Measurements from ENCODE around the gene GRK7.

GRK7 gene, protein sequence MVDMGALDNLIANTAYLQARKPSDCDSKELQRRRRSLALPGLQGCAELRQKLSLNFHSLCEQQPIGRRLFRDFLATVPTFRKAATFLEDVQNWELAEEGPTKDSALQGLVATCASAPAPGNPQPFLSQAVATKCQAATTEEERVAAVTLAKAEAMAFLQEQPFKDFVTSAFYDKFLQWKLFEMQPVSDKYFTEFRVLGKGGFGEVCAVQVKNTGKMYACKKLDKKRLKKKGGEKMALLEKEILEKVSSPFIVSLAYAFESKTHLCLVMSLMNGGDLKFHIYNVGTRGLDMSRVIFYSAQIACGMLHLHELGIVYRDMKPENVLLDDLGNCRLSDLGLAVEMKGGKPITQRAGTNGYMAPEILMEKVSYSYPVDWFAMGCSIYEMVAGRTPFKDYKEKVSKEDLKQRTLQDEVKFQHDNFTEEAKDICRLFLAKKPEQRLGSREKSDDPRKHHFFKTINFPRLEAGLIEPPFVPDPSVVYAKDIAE (N-terminal part only)

DNA sequence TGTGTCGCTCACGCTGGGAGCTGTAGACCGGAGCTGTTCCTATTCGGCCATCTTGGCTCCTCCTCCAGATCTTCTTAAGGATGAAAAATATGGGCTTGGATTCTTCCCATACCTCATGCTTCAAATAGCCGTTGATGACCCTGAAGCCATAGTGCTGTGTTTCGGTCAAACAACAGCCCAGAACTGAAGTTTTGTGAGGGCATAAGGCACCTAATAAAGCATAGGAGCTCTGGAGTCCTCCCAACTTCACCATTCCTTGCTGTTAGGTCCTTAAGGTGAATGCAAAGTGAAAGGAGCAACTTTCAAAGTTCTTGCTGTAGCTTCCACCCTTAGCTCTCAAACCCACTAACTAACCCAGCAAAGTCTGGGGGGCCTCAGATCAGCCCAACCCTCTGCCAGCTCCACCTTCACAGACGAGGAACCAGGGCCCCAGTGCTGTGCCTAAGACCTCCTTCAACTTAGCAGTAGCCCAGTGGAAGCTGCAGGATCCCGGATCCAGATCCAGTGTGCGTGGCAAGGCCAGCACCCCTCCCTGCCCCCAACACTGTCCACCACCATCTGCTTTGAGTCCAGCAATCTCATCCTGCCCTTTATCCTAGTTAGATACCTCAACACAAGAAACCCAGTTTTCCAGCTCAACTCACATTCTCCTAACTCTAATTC is at the start of gene GRK7:
Gene GRK7 (plus strand): TSS at position 321 of the 663 bp plus-strand sequence. CDS start 14,877 bp downstream, outside the sequence.
- Histone ChIP-seq H3K9ac (ENCODE audit: low read depth in 1 of 2, low read length in 2 of 2) (no peak within 1 kb of the TSS), H3K9me3 (ENCODE audit: control insufficient read depth in 2 of 2, low read length in 2 of 2) (no peaks in the 10 kb centered on the region), H3K27me3 (ENCODE audit: control insufficient read depth in 2 of 2, insufficient read depth in 2 of 2, low read length in 2 of 2) (no peaks in the 10 kb centered on the region), H3K36me3 (ENCODE audit: control insufficient read depth in 2 of 2, insufficient read depth in 2 of 2, low read length in 2 of 2) (no peaks in the 10 kb centered on the region), H3K4me3 (ENCODE audit: low read length in 2 of 2) (peak within 1 kb of the TSS in 1 of 2 donors; percentile 57), H3K27ac (ENCODE audit: low read depth in 2 of 2, low read length in 2 of 2) (peak within 1 kb of the TSS; percentile 1 to 43), H3K4me1 (ENCODE audit: control insufficient read depth in 2 of 2, insufficient read depth in 2 of 2, low read length in 2 of 2) (no peaks in the 10 kb centered on the region)

DNA sequence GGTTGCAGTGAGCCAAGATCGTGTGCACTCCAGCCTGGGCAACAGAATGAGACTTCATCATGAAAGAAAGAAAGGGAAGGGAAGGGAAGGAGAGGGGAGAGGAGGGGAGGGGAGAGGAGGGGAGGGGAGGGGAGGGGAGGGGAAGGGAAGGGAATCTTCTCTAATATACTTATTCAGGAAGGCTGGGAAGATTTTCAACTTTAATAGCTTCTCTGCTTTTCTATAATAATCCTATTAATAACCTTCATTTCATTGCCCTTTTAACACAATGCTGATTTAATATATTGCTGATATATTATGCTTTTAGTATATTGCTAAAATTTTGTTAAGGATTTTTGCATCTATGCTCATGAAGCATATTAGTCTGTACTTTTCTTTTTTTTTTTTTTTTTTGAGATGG is 48.5 kb upstream of the GRK7 start:
- Histone ChIP-seq H3K9ac (ENCODE audit: low read depth in 1 of 2, low read length in 2 of 2) (no peak overlapping the region), H3K4me1 (ENCODE audit: control insufficient read depth in 2 of 2, insufficient read depth in 2 of 2, low read length in 2 of 2) (no peaks in the 10 kb centered on the region), H3K36me3 (ENCODE audit: control insufficient read depth in 2 of 2, insufficient read depth in 2 of 2, low read length in 2 of 2) (no peaks in the 10 kb centered on the region), H3K9me3 (ENCODE audit: control insufficient read depth in 2 of 2, low read length in 2 of 2) (no peaks in the 10 kb centered on the region), H3K27ac (ENCODE audit: low read depth in 2 of 2, low read length in 2 of 2) (no peak overlapping the region), H3K27me3 (ENCODE audit: control insufficient read depth in 2 of 2, insufficient read depth in 2 of 2, low read length in 2 of 2) (no peaks in the 10 kb centered on the region), H3K4me3 (ENCODE audit: low read length in 2 of 2) (no peak overlapping the region)

DNA sequence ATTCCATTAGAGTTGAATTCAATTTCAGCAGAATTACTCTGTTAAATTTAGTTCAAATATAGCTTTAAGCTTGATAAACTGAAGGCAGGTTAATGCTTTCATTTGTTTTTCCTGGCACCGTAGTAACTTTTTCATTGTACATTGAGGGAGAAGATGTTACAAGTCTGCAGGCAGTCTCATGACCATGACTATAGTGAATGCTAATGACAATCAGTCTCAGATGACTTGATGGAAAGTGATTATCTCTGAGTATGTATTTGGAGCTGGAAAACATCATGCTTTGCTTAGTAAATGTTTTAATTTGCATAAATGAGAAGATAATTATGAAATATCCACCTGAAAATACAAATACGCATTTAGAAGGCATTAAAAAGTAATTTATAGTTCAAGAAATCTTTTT is 41.1 kb upstream of the GRK7 start:
- Histone ChIP-seq H3K4me1 (ENCODE audit: control insufficient read depth in 2 of 2, insufficient read depth in 2 of 2, low read length in 2 of 2) (no peaks in the 10 kb centered on the region), H3K27ac (ENCODE audit: low read depth in 2 of 2, low read length in 2 of 2) (no peak overlapping the region), H3K4me3 (ENCODE audit: low read length in 2 of 2) (no peak overlapping the region), H3K27me3 (ENCODE audit: control insufficient read depth in 2 of 2, insufficient read depth in 2 of 2, low read length in 2 of 2) (no peaks in the 10 kb centered on the region), H3K9me3 (ENCODE audit: control insufficient read depth in 2 of 2, low read length in 2 of 2) (no peaks in the 10 kb centered on the region), H3K9ac (ENCODE audit: low read depth in 1 of 2, low read length in 2 of 2) (no peak overlapping the region), H3K36me3 (ENCODE audit: control insufficient read depth in 2 of 2, insufficient read depth in 2 of 2, low read length in 2 of 2) (no peaks in the 10 kb centered on the region)

DNA sequence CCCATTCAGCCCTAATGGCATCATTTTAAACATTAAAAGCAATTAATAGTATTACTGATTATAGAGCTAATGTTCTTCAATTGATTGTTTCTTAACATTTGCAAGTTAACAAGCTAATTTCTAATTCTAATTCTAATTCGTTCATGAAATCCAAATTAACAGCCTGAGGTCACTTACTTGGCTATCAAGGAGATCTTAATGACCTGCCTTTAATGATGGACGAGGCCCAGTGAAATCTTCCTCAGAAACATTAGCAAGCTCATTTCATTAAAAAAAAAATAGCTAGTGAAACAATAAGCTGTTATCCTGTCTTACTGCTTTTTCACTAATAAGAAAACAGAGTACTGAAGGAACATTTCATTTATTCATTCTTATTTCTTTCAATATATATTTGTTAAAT is 40.6 kb upstream of the GRK7 start:
- H3K4me1 ChIP-seq (ENCODE audit: control insufficient read depth in 2 of 2, insufficient read depth in 2 of 2, low read length in 2 of 2) = no peaks in the 10 kb centered on the region
- H3K27me3 ChIP-seq (ENCODE audit: control insufficient read depth in 2 of 2, insufficient read depth in 2 of 2, low read length in 2 of 2) = no peaks in the 10 kb centered on the region
- no peak overlapping the region for H3K27ac ChIP-seq (ENCODE audit: low read depth in 2 of 2, low read length in 2 of 2)
- H3K9ac ChIP-seq (ENCODE audit: low read depth in 1 of 2, low read length in 2 of 2) = no peak overlapping the region
- H3K4me3 ChIP-seq (ENCODE audit: low read length in 2 of 2) = no peak overlapping the region
- H3K9me3 ChIP-seq (ENCODE audit: control insufficient read depth in 2 of 2, low read length in 2 of 2) = no peaks in the 10 kb centered on the region
- H3K36me3 ChIP-seq (ENCODE audit: control insufficient read depth in 2 of 2, insufficient read depth in 2 of 2, low read length in 2 of 2) = no peaks in the 10 kb centered on the region

DNA sequence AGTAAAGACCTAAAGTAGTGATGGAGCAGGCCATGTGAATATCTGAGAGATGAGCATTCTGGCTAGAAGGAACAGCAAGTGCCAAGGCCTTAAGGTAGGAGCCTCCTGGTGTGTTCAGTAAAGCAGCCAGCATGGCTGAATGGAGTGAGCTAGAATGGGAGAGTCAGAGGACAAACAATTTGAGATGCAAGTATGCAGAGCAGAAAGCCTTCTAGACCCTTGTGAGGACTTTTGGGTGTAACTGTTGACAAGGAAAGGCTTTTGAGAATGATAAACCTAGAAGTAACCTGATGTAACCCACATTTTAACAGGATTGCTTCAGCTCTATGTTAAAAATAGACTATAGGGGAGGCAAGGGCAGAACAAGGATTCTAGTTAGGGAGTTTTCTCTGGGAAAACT is 40.0 kb upstream of the GRK7 start:
- Histone ChIP-seq H3K27me3 (ENCODE audit: control insufficient read depth in 2 of 2, insufficient read depth in 2 of 2, low read length in 2 of 2) (no peaks in the 10 kb centered on the region), H3K4me1 (ENCODE audit: control insufficient read depth in 2 of 2, insufficient read depth in 2 of 2, low read length in 2 of 2) (no peaks in the 10 kb centered on the region), H3K27ac (ENCODE audit: low read depth in 2 of 2, low read length in 2 of 2) (no peak overlapping the region), H3K9ac (ENCODE audit: low read depth in 1 of 2, low read length in 2 of 2) (no peak overlapping the region), H3K36me3 (ENCODE audit: control insufficient read depth in 2 of 2, insufficient read depth in 2 of 2, low read length in 2 of 2) (no peaks in the 10 kb centered on the region), H3K4me3 (ENCODE audit: low read length in 2 of 2) (no peak overlapping the region), H3K9me3 (ENCODE audit: control insufficient read depth in 2 of 2, low read length in 2 of 2) (no peaks in the 10 kb centered on the region)

DNA sequence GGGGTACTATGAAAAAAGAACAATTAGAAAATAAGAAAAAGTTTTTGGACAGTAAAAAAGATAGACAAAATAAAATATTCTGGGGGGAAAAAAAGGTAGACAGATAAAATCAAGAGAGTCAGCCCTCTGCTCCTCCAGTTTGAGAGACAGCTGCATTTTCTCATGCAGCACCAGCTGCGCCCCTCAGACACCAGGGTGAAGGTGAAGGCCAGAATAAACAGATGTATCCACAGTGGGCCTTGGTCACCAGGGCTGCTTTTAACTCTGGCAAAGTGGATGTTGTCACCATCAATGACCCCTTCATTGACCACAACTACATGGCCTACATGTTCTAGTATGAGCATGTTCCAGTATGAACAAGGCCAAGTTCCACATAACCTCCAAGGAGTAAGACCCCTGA is 39.0 kb upstream of the GRK7 start:
- H3K9ac ChIP-seq (ENCODE audit: low read depth in 1 of 2, low read length in 2 of 2) = no peak overlapping the region
- H3K9me3 ChIP-seq (ENCODE audit: control insufficient read depth in 2 of 2, low read length in 2 of 2) = no peaks in the 10 kb centered on the region
- H3K27me3 ChIP-seq (ENCODE audit: control insufficient read depth in 2 of 2, insufficient read depth in 2 of 2, low read length in 2 of 2) = no peaks in the 10 kb centered on the region
- H3K36me3 ChIP-seq (ENCODE audit: control insufficient read depth in 2 of 2, insufficient read depth in 2 of 2, low read length in 2 of 2) = no peaks in the 10 kb centered on the region
- H3K4me1 ChIP-seq (ENCODE audit: control insufficient read depth in 2 of 2, insufficient read depth in 2 of 2, low read length in 2 of 2) = no peaks in the 10 kb centered on the region
- H3K4me3 ChIP-seq (ENCODE audit: low read length in 2 of 2) = no peak overlapping the region
- no peak overlapping the region for H3K27ac ChIP-seq (ENCODE audit: low read depth in 2 of 2, low read length in 2 of 2)

DNA sequence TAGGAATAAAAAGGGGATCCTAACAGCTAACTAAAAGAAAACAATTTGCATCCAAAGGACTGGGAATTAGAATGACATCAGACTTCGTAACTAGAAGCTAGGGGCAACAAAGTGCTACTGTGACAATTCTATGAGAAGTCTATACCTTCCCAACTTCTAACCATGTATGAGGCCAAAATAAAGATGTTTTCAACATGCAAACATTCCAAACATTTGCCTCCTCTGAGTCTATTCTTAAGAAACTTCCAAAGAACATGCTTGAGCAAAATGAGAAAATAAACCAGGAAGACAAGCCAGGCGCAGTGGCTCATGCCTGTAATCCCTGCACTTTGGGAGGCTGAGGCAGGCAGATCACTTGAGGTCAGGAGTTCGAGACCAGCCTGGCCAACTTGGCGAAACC is 38.2 kb upstream of the GRK7 start:
- Histone ChIP-seq H3K9me3 (ENCODE audit: control insufficient read depth in 2 of 2, low read length in 2 of 2) (no peaks in the 10 kb centered on the region), H3K4me1 (ENCODE audit: control insufficient read depth in 2 of 2, insufficient read depth in 2 of 2, low read length in 2 of 2) (no peaks in the 10 kb centered on the region), H3K27ac (ENCODE audit: low read depth in 2 of 2, low read length in 2 of 2) (no peak overlapping the region), H3K4me3 (ENCODE audit: low read length in 2 of 2) (no peak overlapping the region), H3K27me3 (ENCODE audit: control insufficient read depth in 2 of 2, insufficient read depth in 2 of 2, low read length in 2 of 2) (no peaks in the 10 kb centered on the region), H3K36me3 (ENCODE audit: control insufficient read depth in 2 of 2, insufficient read depth in 2 of 2, low read length in 2 of 2) (no peaks in the 10 kb centered on the region), H3K9ac (ENCODE audit: low read depth in 1 of 2, low read length in 2 of 2) (no peak overlapping the region)

DNA sequence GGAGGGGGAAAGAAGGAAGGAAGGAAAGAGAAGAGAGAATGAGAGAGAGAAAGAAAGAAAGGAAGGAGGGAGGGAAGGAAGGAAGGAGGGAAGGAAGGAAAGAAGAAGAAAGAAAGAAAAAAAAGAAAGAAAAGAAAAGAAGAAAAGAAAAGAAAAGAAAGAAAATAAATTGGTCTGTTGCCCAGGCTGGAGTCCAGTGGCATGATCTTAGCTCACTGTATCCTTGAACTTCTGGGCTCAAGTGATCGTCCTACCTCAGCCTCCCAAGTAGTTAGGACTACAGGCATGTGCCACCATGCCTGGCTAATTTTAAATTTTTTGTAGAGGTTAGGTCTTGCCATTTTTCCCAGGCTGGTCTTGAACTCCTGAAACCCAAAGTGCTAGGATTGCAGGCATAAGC is 36.7 kb upstream of the GRK7 start:
- no peaks in the 10 kb centered on the region for H3K27me3 ChIP-seq (ENCODE audit: control insufficient read depth in 2 of 2, insufficient read depth in 2 of 2, low read length in 2 of 2)
- no peaks in the 10 kb centered on the region for H3K36me3 ChIP-seq (ENCODE audit: control insufficient read depth in 2 of 2, insufficient read depth in 2 of 2, low read length in 2 of 2)
- no peak overlapping the region for H3K9ac ChIP-seq (ENCODE audit: low read depth in 1 of 2, low read length in 2 of 2)
- no peak overlapping the region for H3K4me3 ChIP-seq (ENCODE audit: low read length in 2 of 2)
- H3K27ac ChIP-seq (ENCODE audit: low read depth in 2 of 2, low read length in 2 of 2) = no peak overlapping the region
- H3K4me1 ChIP-seq (ENCODE audit: control insufficient read depth in 2 of 2, insufficient read depth in 2 of 2, low read length in 2 of 2) = no peaks in the 10 kb centered on the region
- no peaks in the 10 kb centered on the region for H3K9me3 ChIP-seq (ENCODE audit: control insufficient read depth in 2 of 2, low read length in 2 of 2)

DNA sequence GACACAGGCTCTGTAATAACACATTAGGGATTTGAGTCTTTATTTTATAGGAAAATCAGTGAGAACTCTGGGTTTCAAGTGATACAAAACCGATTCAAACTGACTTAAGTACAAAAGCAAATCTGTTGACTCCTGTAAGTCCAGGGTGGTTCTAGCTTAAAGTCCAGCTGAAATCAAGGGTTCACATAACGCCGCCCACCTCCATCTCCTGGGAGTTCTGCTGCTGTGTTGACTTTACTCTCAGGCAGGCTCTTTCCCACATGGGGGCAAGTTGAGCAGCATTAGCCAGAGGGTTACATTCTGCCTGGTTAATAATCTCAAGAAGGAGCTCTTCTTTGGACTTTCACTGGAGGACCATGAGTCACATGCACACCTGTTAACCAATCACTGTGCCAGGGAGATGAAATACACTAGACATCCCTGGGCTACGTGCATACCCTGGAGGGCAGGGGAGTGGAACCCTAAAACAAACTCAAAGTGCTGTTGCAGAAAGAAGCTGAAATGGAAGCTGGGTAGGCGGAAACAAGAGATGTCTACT is 34.8 kb upstream of the GRK7 start:
- Histone ChIP-seq H3K36me3 (ENCODE audit: control insufficient read depth in 2 of 2, insufficient read depth in 2 of 2, low read length in 2 of 2) (no peaks in the 10 kb centered on the region), H3K4me3 (ENCODE audit: low read length in 2 of 2) (no peak overlapping the region), H3K27me3 (ENCODE audit: control insufficient read depth in 2 of 2, insufficient read depth in 2 of 2, low read length in 2 of 2) (no peaks in the 10 kb centered on the region), H3K9ac (ENCODE audit: low read depth in 1 of 2, low read length in 2 of 2) (no peak overlapping the region), H3K27ac (ENCODE audit: low read depth in 2 of 2, low read length in 2 of 2) (no peak overlapping the region), H3K9me3 (ENCODE audit: control insufficient read depth in 2 of 2, low read length in 2 of 2) (no peaks in the 10 kb centered on the region), H3K4me1 (ENCODE audit: control insufficient read depth in 2 of 2, insufficient read depth in 2 of 2, low read length in 2 of 2) (no peaks in the 10 kb centered on the region)

DNA sequence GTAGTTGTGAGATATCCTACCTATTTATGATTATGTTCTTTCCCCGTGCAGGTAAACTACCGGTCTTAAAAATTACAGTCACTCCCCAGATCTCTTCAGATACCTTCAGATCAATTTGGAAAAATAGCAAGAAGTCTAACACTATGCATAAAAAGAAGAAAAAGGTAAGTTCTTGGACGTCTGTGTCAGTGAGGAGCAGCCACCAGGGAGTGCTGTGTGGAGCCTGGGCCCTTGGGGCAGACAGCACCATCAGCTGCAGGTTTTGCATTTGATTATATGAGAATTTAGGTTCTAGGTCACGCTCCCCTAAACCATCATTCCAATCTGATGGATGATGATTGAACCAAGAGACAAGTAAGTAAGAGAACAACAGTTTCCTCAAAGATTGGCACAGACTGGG is 34.0 kb upstream of the GRK7 start:
- H3K27me3 ChIP-seq (ENCODE audit: control insufficient read depth in 2 of 2, insufficient read depth in 2 of 2, low read length in 2 of 2) = no peaks in the 10 kb centered on the region

More for the DNA sequence above, 34.0 kb upstream of the GRK7 start:
- Histone ChIP-seq H3K4me3 (ENCODE audit: low read length in 2 of 2) (no peak overlapping the region), H3K9me3 (ENCODE audit: control insufficient read depth in 2 of 2, low read length in 2 of 2) (no peaks in the 10 kb centered on the region), H3K4me1 (ENCODE audit: control insufficient read depth in 2 of 2, insufficient read depth in 2 of 2, low read length in 2 of 2) (no peaks in the 10 kb centered on the region), H3K27ac (ENCODE audit: low read depth in 2 of 2, low read length in 2 of 2) (no peak overlapping the region), H3K9ac (ENCODE audit: low read depth in 1 of 2, low read length in 2 of 2) (no peak overlapping the region), H3K36me3 (ENCODE audit: control insufficient read depth in 2 of 2, insufficient read depth in 2 of 2, low read length in 2 of 2) (no peaks in the 10 kb centered on the region)

Measured in mucosa of rectum (tissue), 2 donors.